ENCODE data around the gene COPG2.
A peak's percentile ranks its signal among the peaks of the same experiment; 100 is the strongest.

Gene COPG2

GRCh38 chr7:130668258-130669084, at the start of gene COPG2:
Gene COPG2 (minus strand): TSS chr7:130668748. CDS start chr7:130668668, 80 bp downstream.
- Histone ChIP-seq H3K9me2 (replicated peaks; ENCODE audit: insufficient read depth, low read length) (no peaks in the 10 kb centered on the region), H3F3A (ENCODE audit: insufficient read depth) (no peaks in the 10 kb centered on the region), H3K9me3 (ENCODE audit: insufficient read depth, low read length) (no peaks in the 10 kb centered on the region), H3K27me3 (ENCODE audit: low read length) (no peaks in the 10 kb centered on the region), H3K4me2 (ENCODE audit: low read depth, low read length, poor library complexity, severe bottlenecking) (peak within 1 kb of the TSS; percentile 81), H2AFZ (ENCODE audit: low read depth, low read length, severe bottlenecking) (peak within 1 kb of the TSS; percentile 96), H3K27ac (ENCODE audit: low read depth, low read length) (peak within 1 kb of the TSS; percentile 67), H3K4me3 (ENCODE audit: insufficient read depth, low read length, poor library complexity, severe bottlenecking) (peak within 1 kb of the TSS; percentile 84), H3K36me3 (ENCODE audit: low read length) (peaks cover 6% of the 10 kb centered on the region; the same call in 1 of the 2 replicates), H3K9ac (ENCODE audit: low read length) (peak within 1 kb of the TSS; percentile 82), H4K20me1 (ENCODE audit: low read depth, low read length) (no peaks in the 10 kb centered on the region), H3K79me2 (ENCODE audit: insufficient read depth, low read length) (no peaks in the 10 kb centered on the region)
- no peak for TF ChIP-seq EZH2phosphoT487 (conservative IDR thresholded peaks at IDR 0.05; ENCODE audit: low read length)
- no peak for TF ChIP-seq CTCF (IDR thresholded peaks at IDR 0.05; ENCODE audit: insufficient read depth, low read length, poor library complexity, severe bottlenecking)

GRCh38 chr7:130712416-130712815, 43.9 kb upstream of the COPG2 start:
- no peaks in the 10 kb centered on the region for H3K9me3 ChIP-seq (ENCODE audit: insufficient read depth, low read length)
- no peak overlapping the region for H3K27ac ChIP-seq (ENCODE audit: low read depth, low read length)
- no peaks in the 10 kb centered on the region for H3F3A ChIP-seq (ENCODE audit: insufficient read depth)
- H3K36me3 ChIP-seq (ENCODE audit: low read length), result no peaks in the 10 kb centered on the region
- no peaks in the 10 kb centered on the region for H3K79me2 ChIP-seq (ENCODE audit: insufficient read depth, low read length)
- no peaks in the 10 kb centered on the region for H3K27me3 ChIP-seq (ENCODE audit: low read length)
- no peak overlapping the region for H3K9ac ChIP-seq (ENCODE audit: low read length)
- H3K4me2 ChIP-seq (ENCODE audit: low read depth, low read length, poor library complexity, severe bottlenecking), result no peak overlapping the region
- no peak overlapping the region for H3K4me3 ChIP-seq (ENCODE audit: insufficient read depth, low read length, poor library complexity, severe bottlenecking)
- no peaks in the 10 kb centered on the region for H4K20me1 ChIP-seq (ENCODE audit: low read depth, low read length)
- H3K9me2 ChIP-seq (replicated peaks; ENCODE audit: insufficient read depth, low read length), result no peaks in the 10 kb centered on the region
- H2AFZ ChIP-seq (ENCODE audit: low read depth, low read length, severe bottlenecking), result no peak overlapping the region
- TF ChIP-seq EZH2phosphoT487 (conservative IDR thresholded peaks at IDR 0.05; ENCODE audit: low read length) (no peak), CTCF (IDR thresholded peaks at IDR 0.05; ENCODE audit: insufficient read depth, low read length, poor library complexity, severe bottlenecking) (no peak)

GRCh38 chr7:130708766-130709165, 40.2 kb upstream of the COPG2 start:
- Histone ChIP-seq H3K36me3 (ENCODE audit: low read length) (no peaks in the 10 kb centered on the region), H3K9ac (ENCODE audit: low read length) (no peak overlapping the region), H3K27me3 (ENCODE audit: low read length) (no peaks in the 10 kb centered on the region), H2AFZ (ENCODE audit: low read depth, low read length, severe bottlenecking) (no peak overlapping the region), H3K4me3 (ENCODE audit: insufficient read depth, low read length, poor library complexity, severe bottlenecking) (no peak overlapping the region), H3K9me3 (ENCODE audit: insufficient read depth, low read length) (no peaks in the 10 kb centered on the region), H3K9me2 (replicated peaks; ENCODE audit: insufficient read depth, low read length) (no peaks in the 10 kb centered on the region), H3K79me2 (ENCODE audit: insufficient read depth, low read length) (no peaks in the 10 kb centered on the region), H4K20me1 (ENCODE audit: low read depth, low read length) (no peaks in the 10 kb centered on the region), H3K27ac (ENCODE audit: low read depth, low read length) (no peak overlapping the region), H3K4me2 (ENCODE audit: low read depth, low read length, poor library complexity, severe bottlenecking) (no peak overlapping the region), H3F3A (ENCODE audit: insufficient read depth) (no peaks in the 10 kb centered on the region)
- no peak for TF ChIP-seq EZH2phosphoT487 (conservative IDR thresholded peaks at IDR 0.05; ENCODE audit: low read length)
- no peak for TF ChIP-seq CTCF (IDR thresholded peaks at IDR 0.05; ENCODE audit: insufficient read depth, low read length, poor library complexity, severe bottlenecking)
